Smooth muscle cell (in vitro differentiated cells): ENCODE data around the gene STK31. TPM values are rescaled to one million over a fixed set of nuclear protein-coding genes. Genes with fewer than 3 reads are reported as not detected.

Source experiments
- DNase-seq: peaks from one replicate; lab custom pipeline; 2025; ENCODE audit not compliant: unreplicated experiment; lab: John Stamatoyannopoulos, UW
- H2AFZ ChIP-seq: fragments of 200-600 bp; sonication (generic); 2 replicates; pipeline ENCODE4 v1.6.0; 2016; ENCODE audit warnings: antibody characterized with exemption, low read depth, mild to moderate bottlenecking
- H3F3A ChIP-seq: fragments of 200-600 bp; sonication (generic); 2 replicates; pipeline ENCODE4 v1.6.0; 2017; ENCODE audit warnings: antibody characterized with exemption, low read depth
- H3K27ac ChIP-seq: fragments of 200-600 bp; sonication (generic); 2 replicates; pipeline ENCODE4 v1.5.1; 2016; ENCODE audit warnings: low read depth, mild to moderate bottlenecking
- H3K27me3 ChIP-seq: fragments of 200-600 bp; sonication (generic); 2 replicates; pipeline ENCODE4 v1.6.1; 2016; ENCODE audit warnings: low read depth, mild to moderate bottlenecking
- H3K36me3 ChIP-seq: fragments of 200-600 bp; sonication (generic); 2 replicates; pipeline ENCODE4 v1.5.1; 2016; ENCODE audit warnings: low read depth
- H3K4me1 ChIP-seq: fragments of 200-600 bp; sonication (generic); 2 replicates; pipeline ENCODE4 v1.5.1; 2016; ENCODE audit warnings: low read depth
- H3K4me2 ChIP-seq: fragments of 200-600 bp; sonication (generic); 2 replicates; pipeline ENCODE4 v1.6.0; 2016; ENCODE audit warnings: mild to moderate bottlenecking
- H3K4me3 ChIP-seq: fragments of 200-600 bp; sonication (generic); 2 replicates; pipeline ENCODE4 v1.5.1; 2016; ENCODE audit warnings: mild to moderate bottlenecking
- H3K79me2 ChIP-seq: fragments of 200-600 bp; sonication (generic); 2 replicates; pipeline ENCODE4 v1.6.0; 2016; ENCODE audit warnings: low read depth, mild to moderate bottlenecking
- H3K9ac ChIP-seq: fragments of 200-600 bp; sonication (generic); 2 replicates; pipeline ENCODE4 v1.6.0; 2016; ENCODE audit warnings: low read depth
- H3K9me3 ChIP-seq: fragments of 200-600 bp; sonication (generic); replicated peaks from 2 replicates; pipeline ENCODE4 v1.5.1; 2016; ENCODE audit warnings: low read depth
- H4K20me1 ChIP-seq: fragments of 200-600 bp; sonication (generic); 2 replicates; pipeline ENCODE4 v1.6.0; 2016; ENCODE audit warnings: low read depth
- CTCF ChIP-seq: fragments of 200-600 bp; sonication (generic); IDR thresholded peaks from 2 replicates; pipeline ENCODE4 v1.5.1; 2017; ENCODE audit warnings: borderline replicate concordance, mild to moderate bottlenecking, antibody characterized with exemption; ENCODE audit not compliant: insufficient read depth, poor library complexity, severe bottlenecking
- WGBS: methylation state at CpG from one replicate; pipeline ENCODE4 v1.1.7; 2016; ENCODE audit warnings: low lambda C conversion rate; 5-methylcytosine and 5-hydroxymethylcytosine counted together
- polyA plus RNA-seq: library from polyadenylated mRNA; unstranded; fragments of >200 nt; fragmentation: Nextera tagmentation; extraction: Ambion mirVana; gene quantifications from 2 replicates; pipeline ENCODE4 v1.2.1, GENCODE V29; 2016
- total RNA-seq: library from RNA; depleted of rRNA; stranded (reverse); fragments of >200 nt; gene quantifications from 2 replicates; pipeline ENCODE4 v1.2.3, GENCODE V29; 2014

The STK31 gene
- total and polyA plus RNA-seq, 2 experiments from 2014 or later: not detected

- H3K4me1 ChIP-seq: no peaks in the 10 kb centered on the region
- peaks cover 7% of the 10 kb centered on the region for H3K9me3 ChIP-seq
- 53% methylated on average over 1 of the region's 1 CpG for WGBS
- H2AFZ ChIP-seq: no peak overlapping the region
- no peaks in the 10 kb centered on the region for H3K27me3 ChIP-seq
- no peak overlapping the region for H3K4me3 ChIP-seq
- no peaks in the 10 kb centered on the region for H3K79me2 ChIP-seq
- no peak for DNase-seq
- no peak for TF ChIP-seq CTCF
- no peak overlapping the region for H3K4me2 ChIP-seq
- no peak overlapping the region for H3K27ac ChIP-seq
- H4K20me1 ChIP-seq: no peaks in the 10 kb centered on the region
- no peaks in the 10 kb centered on the region for H3F3A ChIP-seq
- no peak overlapping the region for H3K9ac ChIP-seq
- no peaks in the 10 kb centered on the region for H3K36me3 ChIP-seq
Measured at GRCh38 chr7:23852135-23852534, 142.1 kb downstream of the STK31 start.

- Histone ChIP-seq H3K27me3 (no peaks in the 10 kb centered on the region), H3K9me3 (peaks cover 7% of the 10 kb centered on the region), H3K79me2 (no peaks in the 10 kb centered on the region), H3K27ac (no peak overlapping the region), H3K36me3 (no peaks in the 10 kb centered on the region), H3K4me1 (no peaks in the 10 kb centered on the region), H4K20me1 (no peaks in the 10 kb centered on the region), H3K9ac (no peak overlapping the region), H3K4me3 (no peak overlapping the region), H3F3A (no peaks in the 10 kb centered on the region), H2AFZ (no peak overlapping the region), H3K4me2 (no peak overlapping the region)
- no peak for TF ChIP-seq CTCF
- DNase-seq: no peak
- WGBS: 58% methylated on average over 2 of the region's 2 CpGs
Measured at GRCh38 chr7:23852988-23853387, 143.0 kb downstream of the STK31 start.

GRCh38 chr7:23863209-23863787 lies 153.3 kb downstream of the STK31 start:
- H3K27ac ChIP-seq: no peak overlapping the region
- H3K9ac ChIP-seq: no peak overlapping the region
- TF ChIP-seq CTCF: peak; percentile 72
- no peak overlapping the region for H3K4me2 ChIP-seq
- H3K27me3 ChIP-seq: no peaks in the 10 kb centered on the region
- H3K9me3 ChIP-seq: no peaks in the 10 kb centered on the region
- H2AFZ ChIP-seq: no peak overlapping the region
- H3F3A ChIP-seq: no peaks in the 10 kb centered on the region
- DNase-seq: no peak
- H3K36me3 ChIP-seq: no peaks in the 10 kb centered on the region
- H3K4me1 ChIP-seq: no peaks in the 10 kb centered on the region
- no peaks in the 10 kb centered on the region for H4K20me1 ChIP-seq
- H3K79me2 ChIP-seq: no peaks in the 10 kb centered on the region
- no peak overlapping the region for H3K4me3 ChIP-seq
- 80% methylated on average over 1 of the region's 1 CpG for WGBS

- no peak for DNase-seq
- no peaks in the 10 kb centered on the region for H3F3A ChIP-seq
- no peaks in the 10 kb centered on the region for H3K4me1 ChIP-seq
- H3K36me3 ChIP-seq: no peaks in the 10 kb centered on the region
- H3K27me3 ChIP-seq: no peaks in the 10 kb centered on the region
- H3K4me2 ChIP-seq: no peak overlapping the region
- H3K4me3 ChIP-seq: no peak overlapping the region
- no peaks in the 10 kb centered on the region for H3K9me3 ChIP-seq
- H3K9ac ChIP-seq: no peak overlapping the region
- H4K20me1 ChIP-seq: no peaks in the 10 kb centered on the region
- no peaks in the 10 kb centered on the region for H3K79me2 ChIP-seq
- no peak overlapping the region for H3K27ac ChIP-seq
- no peak overlapping the region for H2AFZ ChIP-seq
- WGBS: 72% methylated on average over 3 of the region's 3 CpGs
- TF ChIP-seq CTCF: no peak
Measured at GRCh38 chr7:23864973-23865372, 155.0 kb downstream of the STK31 start.
